OCI-LY3 (cell line): ENCODE measurements around the gene ASTN2.

Source experiments
- CTCF ChIP-seq: fragments of 200-600, 300-600 bp; sonication (generic); IDR thresholded peaks from 2 replicates; pipeline ENCODE4 v1.5.1; 2014; ENCODE audit warnings: antibody characterized with exemption, low read length, low read depth
- EZH2phosphoT487 ChIP-seq: fragments of 200-600 bp; shearing (Covaris generic); IDR thresholded peaks from 2 replicates; pipeline ENCODE4 v1.6.1; 2018; ENCODE audit warnings: antibody characterized with exemption, mixed run types, low read depth

DNA sequence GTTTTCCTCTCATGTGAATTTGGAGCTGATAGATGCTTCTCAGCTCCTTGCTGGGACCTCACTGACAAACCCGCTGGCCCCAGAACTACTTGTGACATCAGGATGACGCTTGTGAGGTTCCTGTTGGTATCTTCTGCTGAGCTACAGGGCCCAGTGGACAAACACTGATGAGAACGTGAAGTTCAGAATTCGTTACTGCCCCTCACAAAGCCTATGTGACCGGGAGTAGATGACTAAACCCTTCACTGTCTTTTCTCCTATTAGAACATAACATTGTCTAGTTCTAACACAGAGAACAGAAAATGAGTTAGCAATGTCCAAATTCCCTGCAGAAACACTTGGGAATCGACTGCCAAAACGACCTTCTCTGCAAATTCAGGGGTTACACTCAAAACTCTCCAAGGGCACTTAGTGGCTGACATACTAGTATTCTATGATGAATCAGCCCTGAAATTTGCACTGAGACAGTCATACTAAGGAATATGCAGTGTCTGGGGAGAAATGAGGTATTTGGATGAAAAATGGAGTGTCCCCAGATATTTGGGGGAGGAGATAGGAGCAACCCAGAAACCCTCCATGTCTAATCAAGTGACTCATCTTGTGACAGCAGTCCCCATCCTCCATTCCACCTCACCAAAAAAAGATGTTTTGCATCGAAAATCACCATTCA, 871.0 kb downstream of the ASTN2 start:
- no peak for TF ChIP-seq CTCF
- TF ChIP-seq EZH2phosphoT487: no peak
